Measurements from ENCODE around the gene PALM. TPM values are rescaled to one million over a fixed set of nuclear protein-coding genes. Genes with fewer than 3 reads are reported as not detected.
A peak's percentile ranks its signal among the peaks of the same experiment; 100 is the strongest.

The PALM gene
- total RNA-seq, 1 donor from 2014 or later = 60.0 TPM

DNA sequence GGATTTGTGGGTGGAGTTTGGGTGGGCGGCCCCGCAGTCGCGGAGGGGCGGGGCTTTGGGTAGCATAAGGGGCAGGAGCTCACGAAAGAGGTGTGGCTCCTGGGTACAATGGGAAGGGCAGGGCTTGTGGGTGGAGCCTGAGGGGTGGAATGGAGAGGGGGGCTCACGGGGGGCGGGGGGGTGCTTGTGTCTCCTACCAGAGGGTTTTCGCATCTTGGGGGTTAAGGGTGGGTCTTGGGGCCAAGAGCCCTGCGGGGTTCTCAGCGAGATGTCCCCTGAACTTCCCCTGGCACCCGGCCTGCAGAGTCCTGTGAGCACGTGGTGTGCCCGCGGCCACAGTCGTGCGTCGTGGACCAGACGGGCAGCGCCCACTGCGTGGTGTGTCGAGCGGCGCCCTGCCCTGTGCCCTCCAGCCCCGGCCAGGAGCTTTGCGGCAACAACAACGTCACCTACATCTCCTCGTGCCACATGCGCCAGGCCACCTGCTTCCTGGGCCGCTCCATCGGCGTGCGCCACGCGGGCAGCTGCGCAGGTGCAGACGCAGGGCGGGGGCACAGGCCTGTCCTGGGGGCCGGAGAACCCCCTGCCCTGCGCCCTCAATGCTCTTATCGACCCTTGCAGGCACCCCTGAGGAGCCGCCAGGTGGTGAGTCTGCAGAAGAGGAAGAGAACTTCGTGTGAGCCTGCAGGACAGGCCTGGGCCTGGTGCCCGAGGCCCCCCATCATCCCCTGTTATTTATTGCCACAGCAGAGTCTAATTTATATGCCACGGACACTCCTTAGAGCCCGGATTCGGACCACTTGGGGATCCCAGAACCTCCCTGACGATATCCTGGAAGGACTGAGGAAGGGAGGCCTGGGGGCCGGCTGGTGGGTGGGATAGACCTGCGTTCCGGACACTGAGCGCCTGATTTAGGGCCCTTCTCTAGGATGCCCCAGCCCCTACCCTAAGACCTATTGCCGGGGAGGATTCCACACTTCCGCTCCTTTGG is 27.4 kb upstream of the PALM start:
- Mint-ChIP-seq H3K4me3 (ENCODE audit: unreplicated experiment) (peak overlapping the region; percentile 94), H3K4me1 (ENCODE audit: low read depth, unreplicated experiment) (peaks cover 6% of the 10 kb centered on the region), H3K27me3 (ENCODE audit: low read depth, unreplicated experiment) (peaks cover 2% of the 10 kb centered on the region), H3K27ac (ENCODE audit: unreplicated experiment) (no peak overlapping the region), H3K36me3 (ENCODE audit: low read depth, unreplicated experiment) (peaks cover 3% of the 10 kb centered on the region), H3K9me3 (ENCODE audit: unreplicated experiment) (no peaks in the 10 kb centered on the region)
- no peaks in the 10 kb centered on the region for H3K36me3 ChIP-seq (ENCODE audit: insufficient read depth, low read length)
- FAIRE-seq (no peak), DNase-seq (ENCODE audit: low read depth) (no peak)
- peaks cover 28% of the 10 kb centered on the region for H3K4me1 ChIP-seq (ENCODE audit: insufficient read depth, low read length)
- H3K9ac ChIP-seq (ENCODE audit: low read length) = peak overlapping the region; percentile 82
- no peaks in the 10 kb centered on the region for H3K9me3 ChIP-seq (ENCODE audit: insufficient read depth, low read depth, low read length)
- H3K4me3 ChIP-seq (ENCODE audit: insufficient read depth, low read depth, low read length) = peak overlapping the region; percentile 57
- no peak for TF ChIP-seq EZH2 (IDR thresholded peaks at IDR 0.05; ENCODE audit: insufficient read depth, low read length)
- TF ChIP-seq, protein P1, sequence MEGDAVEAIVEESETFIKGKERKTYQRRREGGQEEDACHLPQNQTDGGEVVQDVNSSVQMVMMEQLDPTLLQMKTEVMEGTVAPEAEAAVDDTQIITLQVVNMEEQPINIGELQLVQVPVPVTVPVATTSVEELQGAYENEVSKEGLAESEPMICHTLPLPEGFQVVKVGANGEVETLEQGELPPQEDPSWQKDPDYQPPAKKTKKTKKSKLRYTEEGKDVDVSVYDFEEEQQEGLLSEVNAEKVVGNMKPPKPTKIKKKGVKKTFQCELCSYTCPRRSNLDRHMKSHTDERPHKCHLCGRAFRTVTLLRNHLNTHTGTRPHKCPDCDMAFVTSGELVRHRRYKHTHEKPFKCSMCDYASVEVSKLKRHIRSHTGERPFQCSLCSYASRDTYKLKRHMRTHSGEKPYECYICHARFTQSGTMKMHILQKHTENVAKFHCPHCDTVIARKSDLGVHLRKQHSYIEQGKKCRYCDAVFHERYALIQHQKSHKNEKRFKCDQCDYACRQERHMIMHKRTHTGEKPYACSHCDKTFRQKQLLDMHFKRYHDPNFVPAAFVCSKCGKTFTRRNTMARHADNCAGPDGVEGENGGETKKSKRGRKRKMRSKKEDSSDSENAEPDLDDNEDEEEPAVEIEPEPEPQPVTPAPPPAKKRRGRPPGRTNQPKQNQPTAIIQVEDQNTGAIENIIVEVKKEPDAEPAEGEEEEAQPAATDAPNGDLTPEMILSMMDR (IDR thresholded peaks at IDR 0.05; ENCODE audit: insufficient read depth, low read depth, low read length) = no peak
- H4K20me1 ChIP-seq (ENCODE audit: insufficient read depth, low read length) = peaks cover 25% of the 10 kb centered on the region
- no peaks in the 10 kb centered on the region for H3K27me3 ChIP-seq (ENCODE audit: insufficient read depth, low read length)
- peaks cover 26% of the 10 kb centered on the region for H3K79me2 ChIP-seq (ENCODE audit: insufficient read depth, low read length)
- peak overlapping the region; percentile 92 for H3K27ac ChIP-seq (ENCODE audit: low read depth, low read length)
- H3K4me2 ChIP-seq (ENCODE audit: low read length) = peak overlapping the region; percentile 94
- H2AFZ ChIP-seq (ENCODE audit: low read depth, low read length) = no peak overlapping the region

DNA sequence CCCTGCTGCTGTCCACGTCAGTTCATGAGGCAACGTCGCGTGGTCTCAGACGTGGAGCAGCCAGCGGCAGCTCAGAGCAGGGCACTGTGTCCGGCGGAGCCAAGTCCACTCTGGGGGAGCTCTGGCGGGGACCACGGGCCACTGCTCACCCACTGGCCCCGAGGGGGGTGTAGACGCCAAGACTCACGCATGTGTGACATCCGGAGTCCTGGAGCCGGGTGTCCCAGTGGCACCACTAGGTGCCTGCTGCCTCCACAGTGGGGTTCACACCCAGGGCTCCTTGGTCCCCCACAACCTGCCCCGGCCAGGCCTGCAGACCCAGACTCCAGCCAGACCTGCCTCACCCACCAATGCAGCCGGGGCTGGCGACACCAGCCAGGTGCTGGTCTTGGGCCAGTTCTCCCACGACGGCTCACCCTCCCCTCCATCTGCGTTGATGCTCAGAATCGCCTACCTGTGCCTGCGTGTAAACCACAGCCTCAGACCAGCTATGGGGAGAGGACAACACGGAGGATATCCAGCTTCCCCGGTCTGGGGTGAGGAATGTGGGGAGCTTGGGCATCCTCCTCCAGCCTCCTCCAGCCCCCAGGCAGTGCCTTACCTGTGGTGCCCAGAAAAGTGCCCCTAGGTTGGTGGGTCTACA is 25.9 kb upstream of the PALM start:
- DNase-seq (ENCODE audit: low read depth) (no peak), FAIRE-seq (no peak)
- no peak overlapping the region for H3K4me3 Mint-ChIP-seq (ENCODE audit: unreplicated experiment)
- no peak overlapping the region for H3K9ac ChIP-seq (ENCODE audit: low read length)
- peaks cover 6% of the 10 kb centered on the region for H3K4me1 Mint-ChIP-seq (ENCODE audit: low read depth, unreplicated experiment)
- peaks cover 18% of the 10 kb centered on the region for H3K4me1 ChIP-seq (ENCODE audit: insufficient read depth, low read length)
- no peaks in the 10 kb centered on the region for H3K27me3 ChIP-seq (ENCODE audit: insufficient read depth, low read length)
- peaks cover 22% of the 10 kb centered on the region for H4K20me1 ChIP-seq (ENCODE audit: insufficient read depth, low read length)
- no peak overlapping the region for H3K27ac Mint-ChIP-seq (ENCODE audit: unreplicated experiment)
- H3K36me3 ChIP-seq (ENCODE audit: insufficient read depth, low read length) = no peaks in the 10 kb centered on the region
- no peaks in the 10 kb centered on the region for H3K9me3 ChIP-seq (ENCODE audit: insufficient read depth, low read depth, low read length)
- no peaks in the 10 kb centered on the region for H3K9me3 Mint-ChIP-seq (ENCODE audit: unreplicated experiment)
- no peak overlapping the region for H2AFZ ChIP-seq (ENCODE audit: low read depth, low read length)
- H3K27ac ChIP-seq (ENCODE audit: low read depth, low read length) = no peak overlapping the region
- peaks cover 3% of the 10 kb centered on the region for H3K36me3 Mint-ChIP-seq (ENCODE audit: low read depth, unreplicated experiment)
- H3K27me3 Mint-ChIP-seq (ENCODE audit: low read depth, unreplicated experiment) = peaks cover 7% of the 10 kb centered on the region
- H3K4me3 ChIP-seq (ENCODE audit: insufficient read depth, low read depth, low read length) = no peak overlapping the region
- peaks cover 18% of the 10 kb centered on the region for H3K79me2 ChIP-seq (ENCODE audit: insufficient read depth, low read length)
- TF ChIP-seq, protein P1 (IDR thresholded peaks at IDR 0.05; ENCODE audit: insufficient read depth, low read depth, low read length) = no peak
- TF ChIP-seq EZH2 (IDR thresholded peaks at IDR 0.05; ENCODE audit: insufficient read depth, low read length) = no peak
- H3K4me2 ChIP-seq (ENCODE audit: low read length) = no peak overlapping the region
